HEK293T (cell line): ENCODE results near the gene BEAN1.

ENCODE experiments used
- ARNT ChIP-seq: fragments of 450-650 bp; IDR thresholded peaks from 2 replicates; pipeline ENCODE4 v1.6.1; 2017; ENCODE audit warnings: mild to moderate bottlenecking
- SP1 ChIP-seq: fragments of 450-650 bp; IDR thresholded peaks from 2 replicates; pipeline ENCODE4 v1.6.1; 2017
- TARDBP ChIP-seq: fragments of 450-650 bp; IDR thresholded peaks from 2 replicates; pipeline ENCODE4 v1.6.1; 2016

DNA sequence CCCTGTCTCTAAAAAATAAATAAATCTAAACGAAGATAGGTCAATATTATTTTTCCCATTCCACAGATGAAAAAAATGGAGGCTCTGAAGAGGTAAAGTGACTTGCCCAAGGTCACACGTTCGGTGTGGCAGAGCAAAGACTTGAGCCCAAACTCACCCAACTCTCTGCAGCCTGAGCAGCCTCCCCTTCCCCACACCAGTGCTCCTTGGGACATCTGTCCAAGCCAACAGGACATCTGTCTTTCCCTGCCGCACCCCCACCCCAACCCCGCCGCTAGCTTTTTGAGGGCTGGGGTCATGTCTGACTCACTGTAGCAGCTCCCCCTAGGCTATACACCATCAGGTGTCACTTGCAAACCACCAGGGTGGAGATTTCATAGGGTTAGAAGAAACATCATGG, 5.2 kb upstream of the BEAN1 start:
- TF ChIP-seq TARDBP (no peak), ARNT (no peak), SP1 (no peak)
